Pulmonary artery endothelial cell (primary cell): ENCODE measurements around the gene KCTD19. TPM values are rescaled to one million over a fixed set of nuclear protein-coding genes. Genes with fewer than 3 reads are reported as not detected.

Source experiments
- DNase-seq: peaks from one replicate; pipeline ENCODE4 v3.0.0-alpha.2; 2011; ENCODE audit warnings: low read depth, low spot score
- total RNA-seq: library from RNA; depleted of rRNA; stranded (reverse); fragments of >200 nt; gene quantifications from 2 replicates; pipeline ENCODE4 v1.2.3, GENCODE V29; 2014

The KCTD19 gene
- total RNA-seq, 1 donor from 2014 or later = 0.33 TPM

DNA sequence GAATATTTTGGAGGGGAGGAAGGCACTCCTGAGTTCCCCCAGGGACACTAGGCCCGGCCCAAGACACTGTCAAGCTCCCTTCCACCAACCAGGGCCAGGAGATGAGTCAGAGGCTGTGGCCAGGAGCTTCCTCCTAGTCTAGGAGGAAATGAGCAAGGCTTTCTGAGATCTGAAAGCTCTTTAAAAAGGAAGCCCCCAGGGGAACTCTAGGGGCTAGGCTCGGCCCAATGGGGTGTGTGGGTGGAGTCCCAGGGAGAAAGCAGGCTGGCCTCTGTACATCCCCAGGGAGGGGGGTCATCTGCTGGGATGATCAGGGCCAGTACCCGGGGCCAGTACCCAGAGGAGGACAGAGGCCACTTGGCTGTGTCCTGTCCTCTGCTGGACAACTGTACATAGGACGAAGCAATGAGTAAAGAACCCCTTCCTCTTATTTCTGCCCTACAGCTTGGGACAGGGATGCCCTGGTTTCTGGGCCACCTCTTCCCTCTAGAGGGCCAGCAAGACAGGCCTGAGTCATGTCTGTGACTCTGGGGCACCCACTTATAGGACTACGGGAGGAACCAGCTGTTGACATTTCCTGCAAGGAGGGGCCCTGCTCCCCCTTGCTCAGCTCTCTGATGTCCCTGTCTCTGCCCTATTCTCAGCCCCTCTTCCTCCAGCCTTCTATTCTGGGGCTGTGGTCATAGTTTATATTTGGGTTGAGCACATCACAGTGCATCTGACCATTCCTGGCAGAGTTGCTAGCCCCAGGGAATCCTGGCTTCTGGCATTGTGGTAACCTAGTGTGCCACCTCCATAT is 82.0 kb downstream of the KCTD19 start:
- DNase-seq = peak; percentile 61

DNA sequence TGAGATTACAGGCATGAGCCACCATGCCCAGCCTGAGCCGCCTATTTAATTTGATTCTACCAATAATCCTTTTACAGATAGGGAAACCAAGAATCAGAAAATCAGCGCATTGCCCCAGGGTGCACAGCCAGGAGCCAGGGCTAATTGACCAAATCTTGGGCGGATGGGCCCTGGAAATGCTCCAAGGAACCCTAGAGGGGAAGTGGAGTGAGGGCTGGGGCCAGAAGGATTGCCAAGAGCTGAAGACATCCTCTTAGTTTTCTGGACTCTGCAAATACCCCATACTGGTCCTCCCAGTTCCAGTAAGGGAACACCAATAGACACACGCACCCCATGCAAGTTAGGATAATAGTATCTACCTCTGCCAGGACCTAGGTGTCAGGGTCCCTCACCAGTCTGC is 83.1 kb downstream of the KCTD19 start:
- DNase-seq = no peak

DNA sequence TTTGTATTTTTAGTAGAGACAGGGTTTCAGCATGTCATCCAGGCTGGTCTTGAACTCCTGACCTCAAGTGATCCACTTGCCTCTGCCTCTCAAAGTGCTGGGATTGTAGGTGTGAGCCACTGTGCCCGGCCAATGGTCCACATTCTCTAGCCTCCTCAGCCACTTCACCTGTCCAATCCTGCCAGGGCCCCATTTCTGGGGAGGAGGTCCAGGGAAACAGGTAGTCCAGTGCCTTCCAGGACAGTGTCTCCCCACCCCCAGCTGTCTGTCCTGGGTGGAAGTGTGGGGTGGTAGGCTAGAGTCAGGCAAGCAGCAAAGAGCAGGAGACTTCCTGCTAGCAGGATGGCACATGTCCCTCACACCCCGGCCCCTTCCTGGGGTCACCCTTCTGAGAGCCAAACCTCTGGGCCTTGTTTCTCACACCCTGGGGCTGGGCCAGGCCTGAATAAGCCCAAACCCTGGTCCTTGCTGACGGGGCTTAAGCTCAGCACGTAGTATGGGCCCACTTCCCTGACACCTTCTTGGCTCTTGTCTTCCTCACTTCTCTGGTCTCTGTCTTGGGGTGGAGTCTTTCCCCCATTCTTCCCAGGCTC is 84.3 kb downstream of the KCTD19 start:
- DNase-seq = no peak

DNA sequence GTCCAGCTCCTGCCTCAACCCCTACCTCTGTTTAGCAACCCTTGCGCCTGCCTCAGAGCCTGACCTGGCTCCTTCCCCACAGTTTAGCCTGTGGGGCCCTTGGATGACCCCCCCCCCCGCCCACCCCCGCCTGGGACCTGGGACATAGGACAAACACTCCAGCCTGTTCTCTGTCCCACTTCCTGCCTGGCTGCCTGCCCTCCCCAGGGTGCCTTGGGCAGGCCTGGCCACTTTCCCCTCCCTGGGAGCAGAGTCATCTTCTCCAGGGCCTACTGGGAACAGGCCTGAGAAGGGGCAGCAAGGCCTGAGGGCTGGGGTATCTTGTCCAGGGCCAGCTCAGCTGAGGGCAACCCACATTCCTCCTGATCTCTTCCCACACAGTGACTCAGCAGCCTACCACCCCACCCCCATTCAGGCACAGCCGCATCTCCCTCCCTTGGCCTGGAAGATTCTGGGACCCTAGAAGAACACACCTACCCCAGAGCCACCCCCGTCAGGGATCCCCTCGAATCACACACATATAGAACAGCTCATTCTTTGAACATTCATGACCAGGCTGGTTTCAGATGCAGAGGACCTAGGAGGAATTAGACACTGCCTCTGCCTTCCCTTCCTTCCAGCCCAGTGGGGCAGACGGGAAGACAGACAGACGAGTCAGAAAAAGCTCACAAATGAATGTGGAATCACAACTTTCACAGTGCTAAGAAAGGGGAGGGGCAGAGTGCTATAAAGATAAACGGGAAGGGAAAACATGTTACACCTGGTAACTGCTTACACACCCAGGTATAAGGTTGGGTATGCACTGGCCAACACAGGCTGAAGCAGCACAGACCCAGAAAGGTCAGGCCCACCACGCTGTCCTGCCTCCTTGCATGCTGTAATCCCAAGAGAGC is 85.3 kb downstream of the KCTD19 start:
- DNase-seq = no peak

GRCh38 chr16:67240506-67240905 is 86.0 kb downstream of the KCTD19 start:
- no peak for DNase-seq

Other genes starting within 250 kb of the KCTD19 start
- gene PHAF1, start 216.8 kb downstream of the KCTD19 start, total RNA-seq = 14.2 and 18.3 TPM in 2 replicates
- 6.0 and 6.1 TPM in 2 replicates for gene B3GNT9, start 175.7 kb downstream of the KCTD19 start, total RNA-seq
- 12.7 and 18.0 TPM in 2 replicates for gene TRADD, start 166.8 kb downstream of the KCTD19 start, total RNA-seq
- 2.9 and 5.9 TPM in 2 replicates for gene FBXL8, start 166.8 kb downstream of the KCTD19 start, total RNA-seq
- gene HSF4, start 162.0 kb downstream of the KCTD19 start, total RNA-seq = 0.13 and 0.95 TPM in 2 replicates
- 9.1 and 10.6 TPM in 2 replicates for gene NOL3, start 156.2 kb downstream of the KCTD19 start, total RNA-seq
- gene MATCAP1, start 142.8 kb downstream of the KCTD19 start, total RNA-seq = 11.7 and 12.8 TPM in 2 replicates
- 1.1 and 2.2 TPM in 2 replicates for gene EXOC3L1, start 136.6 kb downstream of the KCTD19 start, total RNA-seq
- 68.3 and 82.9 TPM in 2 replicates for gene E2F4, start 134.6 kb downstream of the KCTD19 start, total RNA-seq
- 0.53 and 1.4 TPM in 2 replicates for gene ELMO3, start 127.6 kb downstream of the KCTD19 start, total RNA-seq
- gene TMEM208, start 99.6 kb downstream of the KCTD19 start, total RNA-seq = 27.5 and 30.0 TPM in 2 replicates
- gene FHOD1, start 79.3 kb downstream of the KCTD19 start, total RNA-seq = 22.1 and 27.0 TPM in 2 replicates
- gene SLC9A5, start 77.8 kb downstream of the KCTD19 start, total RNA-seq = 0.99 and 1.3 TPM in 2 replicates
- 33.2 and 51.5 TPM in 2 replicates for gene PLEKHG4, start 47.2 kb downstream of the KCTD19 start, total RNA-seq
- 0.32 and 0.92 TPM in 2 replicates for gene LRRC36, start 74 bp upstream of the KCTD19 start, total RNA-seq
- 0.18 and 0.20 TPM in 2 replicates for gene TPPP3, start 66.8 kb upstream of the KCTD19 start, total RNA-seq
- 4.0 and 7.8 TPM in 2 replicates for gene ZDHHC1, start 89.7 kb upstream of the KCTD19 start, total RNA-seq
- gene HSD11B2, start 104.4 kb upstream of the KCTD19 start, total RNA-seq = not detected in 2 replicates
- gene ATP6V0D1, start 154.4 kb upstream of the KCTD19 start, total RNA-seq = 82.2 and 91.8 TPM in 2 replicates
- not detected in 2 replicates for gene AGRP, start 156.8 kb upstream of the KCTD19 start, total RNA-seq
- 45.7 and 54.2 TPM in 2 replicates for gene RIPOR1, start 202.1 kb upstream of the KCTD19 start, total RNA-seq
- 25.1 and 35.3 TPM in 2 replicates for gene CTCF, start 235.8 kb upstream of the KCTD19 start, total RNA-seq